GM23338 (cell line): ENCODE data around the gene ENTPD1. TPM values are rescaled to one million over a fixed set of nuclear protein-coding genes. Genes with fewer than 3 reads are reported as not detected.

Experiments
- ATAC-seq: fragments of 200-7000 bp; cut with Tn5 transposase; 3 replicates; pipeline ENCODE4 v1.9.1; 2020
- DNase-seq: peaks from one replicate; pipeline ENCODE4 v3.0.0-alpha.2; 2015; ENCODE audit warnings: low spot score
- H2AFZ ChIP-seq: fragments of 200-600 bp; sonication (generic); 2 replicates; pipeline ENCODE4 v1.8.0; 2016; ENCODE audit warnings: antibody characterized with exemption, mild to moderate bottlenecking, moderate library complexity
- H3F3A ChIP-seq: fragments of 200-600 bp; sonication (generic); replicated peaks from 2 replicates; pipeline ENCODE4 v1.8.0; 2017; ENCODE audit warnings: antibody characterized with exemption, mixed run types, low read depth
- H3K27ac ChIP-seq: fragments of 200-600 bp; sonication (generic); 2 replicates; pipeline ENCODE4 v1.6.1; 2016; ENCODE audit warnings: low read depth
- H3K27me3 ChIP-seq: fragments of 200-600 bp; sonication (generic); 2 replicates; pipeline ENCODE4 v1.8.0; 2016; ENCODE audit warnings: mild to moderate bottlenecking, mixed run types, moderate library complexity; ENCODE audit not compliant: insufficient read depth
- H3K36me3 ChIP-seq: fragments of 200-600 bp; sonication (generic); 2 replicates; pipeline ENCODE4 v1.8.0; 2016; ENCODE audit warnings: mild to moderate bottlenecking; ENCODE audit not compliant: insufficient read depth
- H3K4me1 ChIP-seq: fragments of 200-600 bp; sonication (generic); 2 replicates; pipeline ENCODE4 v1.8.0; 2016; ENCODE audit warnings: mild to moderate bottlenecking, moderate library complexity; ENCODE audit not compliant: insufficient read depth
- H3K4me2 ChIP-seq: fragments of 200-600 bp; sonication (generic); 2 replicates; pipeline ENCODE4 v1.7.1; 2017; ENCODE audit warnings: mixed run types
- H3K4me3 ChIP-seq: fragments of 200-600 bp; sonication (generic); 2 replicates; pipeline ENCODE4 v1.6.1; 2016; ENCODE audit warnings: mixed run types
- H3K79me2 ChIP-seq: fragments of 200-600 bp; sonication (generic); replicated peaks from 2 replicates; pipeline ENCODE4 v1.8.0; 2017; ENCODE audit warnings: mild to moderate bottlenecking; ENCODE audit not compliant: insufficient read depth
- H3K9me2 ChIP-seq: fragments of 200-600 bp; sonication (generic); 2 replicates; pipeline ENCODE4 v1.8.0; 2017; ENCODE audit not compliant: insufficient read depth
- H4K20me1 ChIP-seq: fragments of 200-600 bp; sonication (generic); replicated peaks from 2 replicates; pipeline ENCODE4 v1.8.0; 2017; ENCODE audit warnings: mild to moderate bottlenecking; ENCODE audit not compliant: insufficient read depth
- H3K27ac Mint-ChIP-seq: 2 replicates; pipeline ENCODE4 v1.8.0; 2020; ENCODE audit warnings: inconsistent platforms, mild to moderate bottlenecking, moderate library complexity, mixed read lengths
- H3K27me3 Mint-ChIP-seq: 3 replicates; pipeline ENCODE4 v1.8.0; 2022; ENCODE audit warnings: low read depth, mild to moderate bottlenecking, moderate library complexity, mixed read lengths, inconsistent platforms; ENCODE audit not compliant: insufficient read depth, poor library complexity
- H3K36me3 Mint-ChIP-seq: 3 replicates; pipeline ENCODE4 v1.8.0; 2021; ENCODE audit warnings: low read depth, mild to moderate bottlenecking, inconsistent platforms, moderate library complexity, mixed read lengths
- H3K4me1 Mint-ChIP-seq: 3 replicates; pipeline ENCODE4 v1.8.0; 2020; ENCODE audit warnings: mild to moderate bottlenecking, inconsistent platforms, mixed read lengths
- H3K4me3 Mint-ChIP-seq: 3 replicates; pipeline ENCODE4 v1.8.0; 2021; ENCODE audit warnings: moderate library complexity, mild to moderate bottlenecking, inconsistent platforms, mixed read lengths
- H3K9me3 Mint-ChIP-seq: 3 replicates; pipeline ENCODE4 v1.8.0; 2020; ENCODE audit warnings: moderate library complexity, mild to moderate bottlenecking, inconsistent platforms, mixed read lengths
- ETS1 ChIP-seq: IDR thresholded peaks from 2 replicates; pipeline ENCODE4 v1.6.1; 2016; ENCODE audit warnings: antibody characterized with exemption
- EZH2 ChIP-seq: fragments of 200-600 bp; sonication (generic); IDR thresholded peaks from one replicate; pipeline ENCODE4 v1.8.0; 2017; ENCODE audit warnings: antibody characterized with exemption, mild to moderate bottlenecking, low read depth; ENCODE audit not compliant: unreplicated experiment
- EZH2phosphoT487 ChIP-seq: fragments of 200-600 bp; sonication (generic); IDR thresholded peaks from one replicate; pipeline ENCODE4 v1.8.1; 2018; ENCODE audit warnings: antibody characterized with exemption; ENCODE audit not compliant: unreplicated experiment
- NANOG ChIP-seq: IDR thresholded peaks from 2 replicates; pipeline ENCODE4 v1.6.1; 2016; ENCODE audit warnings: antibody characterized with exemption, borderline replicate concordance
- POLR2AphosphoS5 ChIP-seq: IDR thresholded peaks from 2 replicates; pipeline ENCODE4 v1.6.1; 2016; ENCODE audit warnings: antibody characterized with exemption, low read depth
- REST ChIP-seq: IDR thresholded peaks from one replicate; pipeline ENCODE4 v1.6.1; 2018; ENCODE audit warnings: antibody characterized with exemption; ENCODE audit not compliant: unreplicated experiment
- STAT1 ChIP-seq: IDR thresholded peaks from one replicate; pipeline ENCODE4 v1.6.1; 2016; ENCODE audit warnings: antibody characterized with exemption; ENCODE audit not compliant: unreplicated experiment
- polyA plus RNA-seq: library from polyadenylated mRNA; unstranded; fragments of >200 nt; fragmentation: Nextera tagmentation; extraction: Ambion mirVana; gene quantifications from 2 replicates; pipeline ENCODE4 v1.2.1, GENCODE V29; 2016
- total RNA-seq: library from RNA; depleted of rRNA; stranded (reverse); fragments of >200 nt; shearing (Covaris generic); gene quantifications from 2 replicates; pipeline ENCODE4 v1.2.3, GENCODE V29; 2014

ENTPD1 gene
- total and polyA plus RNA-seq, 2 experiments from 2014 or later, result 2.3 to 3.6 TPM

- Histone ChIP-seq H3K4me2 (no peak overlapping the region), H3K27ac (no peak overlapping the region), H3K36me3 (no peaks in the 10 kb centered on the region), H3F3A (no peaks in the 10 kb centered on the region), H3K9me2 (no peaks in the 10 kb centered on the region), H3K4me1 (no peaks in the 10 kb centered on the region), H3K27me3 (no peaks in the 10 kb centered on the region), H4K20me1 (no peaks in the 10 kb centered on the region), H3K4me3 (no peak overlapping the region), H3K79me2 (no peaks in the 10 kb centered on the region), H2AFZ (no peak overlapping the region)
- DNase-seq (no peak), ATAC-seq (no peak)
- Mint-ChIP-seq H3K36me3 (0 out of 3 replicates have a peak, but pooled peaks cover 5% of the 10 kb centered on the region), H3K9me3 (peaks cover 15% of the 10 kb centered on the region; the same call in 2 of the 3 replicates), H3K4me3 (no peak overlapping the region), H3K27ac (no peak overlapping the region), H3K27me3 (no peaks in the 10 kb centered on the region), H3K4me1 (no peaks in the 10 kb centered on the region)
- TF ChIP-seq EZH2phosphoT487 (no peak), STAT1 (no peak), ETS1 (no peak), NANOG (no peak), REST (no peak), EZH2 (no peak)
Measured at GRCh38 chr10:95706573-95706972, 49.4 kb upstream of the ENTPD1 start.

- H3F3A ChIP-seq, result no peaks in the 10 kb centered on the region
- no peaks in the 10 kb centered on the region for H4K20me1 ChIP-seq
- Mint-ChIP-seq H3K36me3 (0 out of 3 replicates have a peak, but pooled peaks cover 5% of the 10 kb centered on the region), H3K27me3 (no peaks in the 10 kb centered on the region), H3K27ac (no peak overlapping the region), H3K4me1 (no peaks in the 10 kb centered on the region), H3K9me3 (peaks cover 15% of the 10 kb centered on the region; the same call in 2 of the 3 replicates), H3K4me3 (no peak overlapping the region)
- ATAC-seq, result no peak
- no peak overlapping the region for H2AFZ ChIP-seq
- H3K79me2 ChIP-seq, result no peaks in the 10 kb centered on the region
- no peaks in the 10 kb centered on the region for H3K27me3 ChIP-seq
- H3K4me2 ChIP-seq, result no peak overlapping the region
- no peaks in the 10 kb centered on the region for H3K4me1 ChIP-seq
- no peak overlapping the region for H3K4me3 ChIP-seq
- H3K36me3 ChIP-seq, result no peaks in the 10 kb centered on the region
- no peak for DNase-seq
- no peak for TF ChIP-seq POLR2AphosphoS5
- no peaks in the 10 kb centered on the region for H3K9me2 ChIP-seq
- H3K27ac ChIP-seq, result no peak overlapping the region
Measured at GRCh38 chr10:95706990-95707389, 49.0 kb upstream of the ENTPD1 start.
